Measurements from ENCODE around the gene FKBP7.

The FKBP7 gene

DNA sequence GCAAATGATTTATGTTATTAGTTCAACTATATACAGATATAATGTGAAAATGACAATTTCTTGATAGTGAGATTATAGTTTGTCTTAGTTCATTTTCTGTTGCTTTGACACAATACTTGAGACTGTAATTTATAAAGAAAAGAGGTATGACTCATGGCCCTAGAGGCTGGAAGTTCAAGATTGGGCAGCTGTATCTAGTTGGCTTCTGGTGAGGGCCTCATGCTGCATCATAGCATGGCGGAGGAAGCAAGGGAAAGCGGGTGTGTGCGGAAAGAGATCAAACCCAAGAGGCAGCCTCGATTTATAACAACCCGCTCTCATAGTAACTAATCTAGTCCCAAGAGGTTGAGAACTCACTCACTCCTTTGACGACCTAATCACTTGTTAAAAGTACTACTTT is 13.2 kb upstream of the FKBP7 start:
- Histone ChIP-seq H3K4me3 (ENCODE audit: low read depth, low read length) (no peak overlapping the region), H3K27ac (ENCODE audit: low read depth, low read length) (no peak overlapping the region), H3K27me3 (ENCODE audit: control insufficient read depth, insufficient read depth, low read length) (no peaks in the 10 kb centered on the region), H3K9me3 (ENCODE audit: control insufficient read depth, insufficient read depth, low read depth, low read length) (no peaks in the 10 kb centered on the region), H3K36me3 (ENCODE audit: control insufficient read depth, insufficient read depth, low read length) (peaks cover 36% of the 10 kb centered on the region), H3K4me1 (ENCODE audit: control insufficient read depth, insufficient read depth, low read length) (no peaks in the 10 kb centered on the region), H3K9ac (ENCODE audit: low read length) (no peak overlapping the region)

DNA sequence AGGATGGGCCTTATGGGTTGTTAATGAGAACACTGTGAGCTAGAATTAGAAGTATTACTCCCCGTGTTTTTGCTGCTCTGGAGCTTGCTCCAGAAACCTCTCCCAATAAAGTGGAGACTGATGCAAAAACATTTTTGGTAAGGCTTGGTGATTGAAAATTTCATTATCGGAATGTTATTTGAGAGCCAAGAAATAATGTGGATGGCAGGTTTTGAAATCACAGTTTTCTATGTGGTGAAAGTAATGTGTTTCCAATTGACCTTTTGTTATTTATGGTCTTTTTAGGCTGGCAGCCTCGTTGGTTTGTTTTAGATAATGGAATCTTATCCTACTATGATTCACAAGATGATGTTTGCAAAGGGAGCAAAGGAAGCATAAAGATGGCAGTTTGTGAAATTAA is 7.0 kb upstream of the FKBP7 start:
- no peaks in the 10 kb centered on the region for H3K9me3 ChIP-seq (ENCODE audit: control insufficient read depth, insufficient read depth, low read depth, low read length)
- peaks cover 12% of the 10 kb centered on the region for H3K4me1 ChIP-seq (ENCODE audit: control insufficient read depth, insufficient read depth, low read length)
- no peak overlapping the region for H3K27ac ChIP-seq (ENCODE audit: low read depth, low read length)
- H3K36me3 ChIP-seq (ENCODE audit: control insufficient read depth, insufficient read depth, low read length), result no peaks in the 10 kb centered on the region; the same call in 1 of the 2 replicates
- H3K4me3 ChIP-seq (ENCODE audit: low read depth, low read length), result no peak overlapping the region
- H3K9ac ChIP-seq (ENCODE audit: low read length), result no peak overlapping the region
- H3K27me3 ChIP-seq (ENCODE audit: control insufficient read depth, insufficient read depth, low read length), result no peaks in the 10 kb centered on the region

DNA sequence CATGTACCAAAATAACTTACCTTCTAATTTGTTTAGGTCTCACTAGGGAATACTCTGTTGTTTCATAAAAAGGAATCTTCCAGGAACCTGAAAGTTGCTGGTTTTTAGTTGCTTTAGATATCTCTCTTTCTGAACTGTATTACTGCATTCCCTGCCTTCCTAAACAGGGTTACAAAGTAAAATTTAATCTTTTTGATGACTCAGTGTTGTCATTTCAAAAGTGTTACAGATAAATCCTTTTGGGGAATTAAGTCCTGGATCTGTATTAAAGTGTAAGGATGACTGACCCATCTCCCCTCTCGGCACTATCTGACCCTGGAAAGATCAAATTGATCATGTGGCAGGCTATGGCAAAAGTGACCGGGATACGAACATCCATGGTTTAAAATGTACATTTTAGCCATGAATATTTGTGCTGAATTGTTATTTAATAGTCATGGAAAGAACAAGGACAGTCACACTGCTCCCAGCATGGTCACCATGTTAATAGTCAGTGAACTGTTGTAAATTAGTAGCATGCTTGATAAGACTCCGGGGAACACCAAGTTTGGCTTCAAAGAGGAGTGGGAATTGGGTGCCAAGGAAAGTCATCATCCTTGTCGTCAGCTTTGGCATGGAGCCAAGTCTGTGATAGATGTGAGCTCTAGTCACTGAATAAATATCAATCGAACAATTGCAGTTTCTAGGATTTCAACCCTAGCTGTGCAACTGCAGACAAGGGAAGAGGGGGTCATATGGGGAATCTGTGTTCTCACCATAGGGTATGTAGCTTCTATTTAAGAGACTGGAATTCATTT is 6.0 kb upstream of the FKBP7 start:
- H3K9ac ChIP-seq (ENCODE audit: low read length), result no peak overlapping the region

DNA sequence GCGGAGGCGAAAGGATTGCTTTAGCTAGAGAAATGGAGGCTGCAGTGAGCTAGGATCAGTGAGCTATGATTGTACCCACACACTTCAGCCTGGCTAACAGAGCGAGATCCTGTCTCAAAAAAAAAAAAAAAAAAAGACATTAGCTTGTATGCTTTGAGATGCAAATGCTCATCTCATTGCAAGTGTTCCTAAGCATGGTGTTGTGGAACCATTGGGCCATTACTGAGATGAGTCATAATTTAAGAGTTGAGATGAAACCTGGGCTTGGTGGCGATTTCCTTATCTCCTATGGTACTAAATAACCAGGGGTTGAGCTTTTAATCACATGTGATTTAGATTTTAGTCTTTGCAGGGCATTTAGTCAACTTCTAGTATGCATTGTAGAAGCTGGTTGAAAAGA is 4.0 kb upstream of the FKBP7 start:
- no peak overlapping the region for H3K9ac ChIP-seq (ENCODE audit: low read length)
- no peaks in the 10 kb centered on the region; the same call in 1 of the 2 replicates for H3K36me3 ChIP-seq (ENCODE audit: control insufficient read depth, insufficient read depth, low read length)
- no peaks in the 10 kb centered on the region; the same call in 1 of the 2 replicates for H3K27me3 ChIP-seq (ENCODE audit: control insufficient read depth, insufficient read depth, low read length)
- peak overlapping the region; percentile 17 for H3K4me3 ChIP-seq (ENCODE audit: low read depth, low read length)
- H3K9me3 ChIP-seq (ENCODE audit: control insufficient read depth, insufficient read depth, low read depth, low read length), result no peaks in the 10 kb centered on the region
- H3K4me1 ChIP-seq (ENCODE audit: control insufficient read depth, insufficient read depth, low read length), result peaks cover 15% of the 10 kb centered on the region
- H3K27ac ChIP-seq (ENCODE audit: low read depth, low read length), result no peak overlapping the region

More for the DNA sequence above, 6.0 kb upstream of the FKBP7 start:
- H3K9me3 ChIP-seq (ENCODE audit: control insufficient read depth, insufficient read depth, low read depth, low read length), result no peaks in the 10 kb centered on the region
- H3K36me3 ChIP-seq (ENCODE audit: control insufficient read depth, insufficient read depth, low read length), result no peaks in the 10 kb centered on the region; the same call in 1 of the 2 replicates
- no peak overlapping the region for H3K27ac ChIP-seq (ENCODE audit: low read depth, low read length)
- H3K4me3 ChIP-seq (ENCODE audit: low read depth, low read length), result no peak overlapping the region
- peaks cover 12% of the 10 kb centered on the region for H3K4me1 ChIP-seq (ENCODE audit: control insufficient read depth, insufficient read depth, low read length)
- no peaks in the 10 kb centered on the region; the same call in 1 of the 2 replicates for H3K27me3 ChIP-seq (ENCODE audit: control insufficient read depth, insufficient read depth, low read length)

GRCh38 chr2:178480227-178481181 is 2.1 kb upstream of the FKBP7 start, which contains the start of gene PLEKHA3:
TSS of gene PLEKHA3 (plus strand) at chr2:178480457. CDS start at chr2:178480870, 413 bp downstream.
- peak within 1 kb of the TSS; percentile 61 for H3K9ac ChIP-seq (ENCODE audit: low read length)
- no peak within 1 kb of the TSS for H3K27ac ChIP-seq (ENCODE audit: low read depth, low read length)
- peak within 1 kb of the TSS; percentile 72 for H3K4me3 ChIP-seq (ENCODE audit: low read depth, low read length)
- H3K9me3 ChIP-seq (ENCODE audit: control insufficient read depth, insufficient read depth, low read depth, low read length), result no peaks in the 10 kb centered on the region
- no peaks in the 10 kb centered on the region; the same call in 1 of the 2 replicates for H3K27me3 ChIP-seq (ENCODE audit: control insufficient read depth, insufficient read depth, low read length)
- no peaks in the 10 kb centered on the region for H3K36me3 ChIP-seq (ENCODE audit: control insufficient read depth, insufficient read depth, low read length)
- peaks cover 15% of the 10 kb centered on the region for H3K4me1 ChIP-seq (ENCODE audit: control insufficient read depth, insufficient read depth, low read length)

DNA sequence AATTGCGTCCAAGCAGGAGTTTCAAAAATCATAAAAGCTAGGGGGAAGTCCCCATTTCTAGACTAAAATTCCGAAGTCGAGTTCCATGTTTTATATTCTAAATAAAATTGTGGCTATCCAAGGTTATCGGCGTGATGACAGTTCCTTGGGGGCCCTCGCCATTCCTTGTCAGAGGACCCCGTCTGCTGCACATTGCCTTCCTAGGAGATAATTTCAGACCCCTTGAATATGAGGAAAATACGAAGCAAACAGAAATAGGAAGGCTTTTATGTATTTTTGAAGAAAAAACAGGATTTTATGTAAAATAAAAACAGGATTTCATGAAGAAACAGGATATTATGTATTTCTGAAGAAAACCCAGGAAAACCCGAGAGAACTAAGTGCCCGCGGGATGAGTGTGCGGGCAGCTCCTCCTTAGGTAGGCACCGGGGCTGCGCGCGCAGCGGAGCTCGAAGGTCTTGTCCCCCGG is 1.4 kb upstream of the FKBP7 start:
- Histone ChIP-seq H3K9me3 (ENCODE audit: control insufficient read depth, insufficient read depth, low read depth, low read length) (no peaks in the 10 kb centered on the region), H3K4me1 (ENCODE audit: control insufficient read depth, insufficient read depth, low read length) (peaks cover 15% of the 10 kb centered on the region), H3K4me3 (ENCODE audit: low read depth, low read length) (peak overlapping the region; percentile 72), H3K36me3 (ENCODE audit: control insufficient read depth, insufficient read depth, low read length) (no peaks in the 10 kb centered on the region), H3K9ac (ENCODE audit: low read length) (no peak overlapping the region), H3K27me3 (ENCODE audit: control insufficient read depth, insufficient read depth, low read length) (no peaks in the 10 kb centered on the region; the same call in 1 of the 2 replicates), H3K27ac (ENCODE audit: low read depth, low read length) (no peak overlapping the region)

DNA sequence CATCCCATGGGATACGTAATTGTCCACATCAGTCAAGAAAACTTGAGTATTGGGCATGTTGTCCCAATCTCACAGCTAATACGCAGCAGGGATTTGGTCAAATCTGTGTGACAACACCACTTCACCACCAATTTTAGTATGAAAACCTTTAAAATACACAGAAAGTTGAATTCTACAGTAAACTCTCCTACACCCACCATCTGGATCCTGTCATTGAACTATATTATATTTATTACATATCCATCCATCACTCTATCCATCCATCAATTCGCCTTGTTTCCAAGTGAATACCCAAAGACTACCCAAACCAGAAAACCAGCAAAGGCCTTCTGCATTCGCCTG is 846 bp upstream of the FKBP7 start:
- H3K36me3 ChIP-seq (ENCODE audit: control insufficient read depth, insufficient read depth, low read length), result no peaks in the 10 kb centered on the region
- H3K9ac ChIP-seq (ENCODE audit: low read length), result no peak overlapping the region
- no peaks in the 10 kb centered on the region for H3K9me3 ChIP-seq (ENCODE audit: control insufficient read depth, insufficient read depth, low read depth, low read length)
- H3K4me3 ChIP-seq (ENCODE audit: low read depth, low read length), result peak overlapping the region; percentile 72
- no peak overlapping the region for H3K27ac ChIP-seq (ENCODE audit: low read depth, low read length)
- H3K4me1 ChIP-seq (ENCODE audit: control insufficient read depth, insufficient read depth, low read length), result peaks cover 15% of the 10 kb centered on the region
- no peaks in the 10 kb centered on the region; the same call in 1 of the 2 replicates for H3K27me3 ChIP-seq (ENCODE audit: control insufficient read depth, insufficient read depth, low read length)

- no peak overlapping the region; the same call in 1 of the 2 replicates for H3K27ac ChIP-seq (ENCODE audit: low read depth, low read length)
- peak overlapping the region; percentile 72 for H3K4me3 ChIP-seq (ENCODE audit: low read depth, low read length)
- H3K4me1 ChIP-seq (ENCODE audit: control insufficient read depth, insufficient read depth, low read length), result peaks cover 15% of the 10 kb centered on the region
- H3K27me3 ChIP-seq (ENCODE audit: control insufficient read depth, insufficient read depth, low read length), result no peaks in the 10 kb centered on the region; the same call in 1 of the 2 replicates
- peak overlapping the region; percentile 72 for H3K9ac ChIP-seq (ENCODE audit: low read length)
- no peaks in the 10 kb centered on the region for H3K36me3 ChIP-seq (ENCODE audit: control insufficient read depth, insufficient read depth, low read length)
- H3K9me3 ChIP-seq (ENCODE audit: control insufficient read depth, insufficient read depth, low read depth, low read length), result no peaks in the 10 kb centered on the region
These were observed 316 bp downstream of the FKBP7 start for GRCh38 chr2:178478130-178478438.

DNA sequence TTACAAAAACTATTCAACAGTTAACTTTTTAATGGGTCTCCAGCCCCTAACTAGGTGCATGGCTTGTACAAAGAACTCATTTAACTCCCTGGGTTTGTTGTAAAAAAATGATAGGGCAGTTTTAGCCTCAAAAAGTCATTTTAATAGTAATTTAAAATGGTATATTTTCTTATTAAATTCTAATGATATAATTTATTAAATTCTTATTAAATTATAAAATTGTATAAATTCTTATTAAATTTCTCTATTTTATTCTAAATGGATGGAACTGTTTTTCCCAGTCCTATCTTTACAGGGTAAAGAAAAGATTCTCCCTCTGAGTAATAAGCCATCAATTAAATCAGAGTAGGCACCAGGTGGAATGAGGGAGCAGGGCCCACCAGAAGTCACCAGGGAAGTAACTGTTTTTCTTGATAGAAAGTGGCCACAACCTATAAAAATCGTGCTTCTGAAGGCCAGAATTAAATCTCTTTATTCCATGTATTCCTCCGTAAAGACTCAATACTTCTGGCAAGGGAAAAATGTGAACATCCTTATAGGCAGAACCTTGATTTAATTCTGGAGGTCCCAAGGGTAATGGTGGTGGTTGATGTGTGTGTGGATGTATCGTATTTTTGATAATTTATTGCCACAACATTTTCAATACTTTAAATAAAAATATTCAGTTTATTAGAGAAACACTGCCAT is 814 bp downstream of the FKBP7 start:
- H3K27me3 ChIP-seq (ENCODE audit: control insufficient read depth, insufficient read depth, low read length), result no peaks in the 10 kb centered on the region; the same call in 1 of the 2 replicates
- peak overlapping the region; percentile 72 for H3K4me3 ChIP-seq (ENCODE audit: low read depth, low read length)
- H3K36me3 ChIP-seq (ENCODE audit: control insufficient read depth, insufficient read depth, low read length), result no peaks in the 10 kb centered on the region
- no peaks in the 10 kb centered on the region for H3K9me3 ChIP-seq (ENCODE audit: control insufficient read depth, insufficient read depth, low read depth, low read length)
- H3K9ac ChIP-seq (ENCODE audit: low read length), result no peak overlapping the region
- peaks cover 12% of the 10 kb centered on the region for H3K4me1 ChIP-seq (ENCODE audit: control insufficient read depth, insufficient read depth, low read length)
- no peak overlapping the region for H3K27ac ChIP-seq (ENCODE audit: low read depth, low read length)

GRCh38 chr2:178476477-178476876 is 1.9 kb downstream of the FKBP7 start:
- no peaks in the 10 kb centered on the region; the same call in 1 of the 2 replicates for H3K27me3 ChIP-seq (ENCODE audit: control insufficient read depth, insufficient read depth, low read length)
- H3K27ac ChIP-seq (ENCODE audit: low read depth, low read length), result no peak overlapping the region
- no peaks in the 10 kb centered on the region for H3K9me3 ChIP-seq (ENCODE audit: control insufficient read depth, insufficient read depth, low read depth, low read length)
- H3K4me3 ChIP-seq (ENCODE audit: low read depth, low read length), result no peak overlapping the region
- no peaks in the 10 kb centered on the region for H3K36me3 ChIP-seq (ENCODE audit: control insufficient read depth, insufficient read depth, low read length)
- 0 out of 2 replicates have a peak, but pooled peaks cover 5% of the 10 kb centered on the region for H3K4me1 ChIP-seq (ENCODE audit: control insufficient read depth, insufficient read depth, low read length)
- no peak overlapping the region for H3K9ac ChIP-seq (ENCODE audit: low read length)
